Gastroesophageal sphincter (tissue), 4 donors: ENCODE data around the gene PLEKHG5. TPM values are rescaled to one million over a fixed set of nuclear protein-coding genes. Genes with fewer than 3 reads are reported as not detected.

Experiments used
- ATAC-seq: fragments of 150-250 bp; one replicate; pipeline ENCODE4 v1.9.1; 2016; ENCODE audit warnings: mild to moderate bottlenecking, moderate library complexity
- H3K27ac ChIP-seq, 4 donors: fragments of 200-600 bp; sonication (generic) in 3 of 4; 1 replicate in 3 of 4; 2 replicates in 1 of 4; pipeline ENCODE4 v1.5.1; 2016 to 2019
- H3K27me3 ChIP-seq: fragments of 200-600 bp; sonication (generic); one replicate; pipeline ENCODE4 v1.5.1; 2019
- H3K36me3 ChIP-seq, 2 donors: fragments of 200-600 bp; sonication (generic); one replicate each; pipeline ENCODE4 v1.5.1; 2019; ENCODE audit warnings: control low read depth in 1 of 2
- H3K4me1 ChIP-seq, 3 donors: fragments of 200-600 bp; sonication (generic); 1 replicate in 2 of 3; 2 replicates in 1 of 3; pipeline ENCODE4 v1.5.1; 2016 to 2019; ENCODE audit warnings: control low read depth in 2 of 3
- H3K4me3 ChIP-seq, 2 donors: fragments of 200-600 bp; sonication (generic); one replicate each; pipeline ENCODE4 v1.5.1; 2019; ENCODE audit warnings: mild to moderate bottlenecking in 1 of 2, moderate library complexity in 1 of 2
- H3K9me3 ChIP-seq, 3 donors: fragments of 200-600 bp; sonication (generic); one replicate each; pipeline ENCODE4 v1.5.1; 2017 to 2019; ENCODE audit warnings: control low read depth in 2 of 3
- CTCF ChIP-seq, 4 experiments: fragments of 200-600 bp in 2 of 4; fragments of 450-650 bp in 2 of 4; sonication (generic) in 1 of 4; IDR thresholded peaks; one replicate each; pipeline ENCODE4 v1.5.1; 2017 to 2019; ENCODE audit warnings: antibody characterized with exemption in 4 of 4, mild to moderate bottlenecking in 2 of 4, moderate library complexity in 2 of 4
- EP300 ChIP-seq: sonication (generic); formaldehyde crosslinking; IDR thresholded peaks from one replicate; pipeline ENCODE4 v1.6.1; 2017; ENCODE audit warnings: antibody characterized with exemption, mild to moderate bottlenecking
- POLR2A ChIP-seq, 2 donors: fragments of 450-650 bp; IDR thresholded peaks; one replicate each; pipeline ENCODE4 v1.6.1; 2017; ENCODE audit warnings: antibody characterized with exemption in 2 of 2, mild to moderate bottlenecking in 2 of 2, moderate library complexity in 1 of 2
- POLR2AphosphoS5 ChIP-seq: sonication (generic); formaldehyde crosslinking; IDR thresholded peaks from one replicate; pipeline ENCODE4 v1.6.1; 2017; ENCODE audit warnings: antibody characterized with exemption
- WGBS, 2 donors: methylation state at CpG; one replicate each; pipeline ENCODE4 v1.1.5; 2018; ENCODE audit warnings: low coverage in 1 of 2; 5-methylcytosine and 5-hydroxymethylcytosine counted together
- total RNA-seq, 4 donors: library from RNA; depleted of rRNA; stranded (reverse); fragments of >200 nt; gene quantifications; one replicate each; pipeline ENCODE4 v1.1.0, GENCODE V29; 2016

Gene PLEKHG5
- total RNA-seq, 4 donors from 2014 or later = 8.6 to 14.0 (median 11.4) TPM

GRCh38 chr1:6462412-6463119 lies 28.9 kb downstream of the PLEKHG5 start:
- ATAC-seq = no peak
- Histone ChIP-seq H3K27me3 (peaks cover 92% of the 10 kb centered on the region), H3K4me3 (no peak overlapping the region), H3K4me1 (peaks cover 0 to 11% (median 0%) of the 10 kb centered on the region in 3 donors), H3K9me3 (no peaks in the 10 kb centered on the region), H3K36me3 (peaks cover 0 to 29% of the 10 kb centered on the region in 2 donors), H3K27ac (no peak overlapping the region)
- TF ChIP-seq POLR2AphosphoS5 (no peak), CTCF (IDR thresholded peaks at IDR 0.05) (no peak), EP300 (no peak), POLR2A (IDR thresholded peaks at IDR 0.05) (no peak)
- 65 to 100% methylated on average over 1 to 3 of the region's 13 CpGs for WGBS, 2 donors

- no peak overlapping the region for H3K4me3 ChIP-seq
- ATAC-seq = no peak
- TF ChIP-seq POLR2AphosphoS5 (no peak), POLR2A (IDR thresholded peaks at IDR 0.05) (no peak), CTCF (IDR thresholded peaks at IDR 0.05) (no peak), EP300 (no peak)
- 100% methylated on average over 2 of the region's 48 CpGs; no CpG with 5 or more reads in 1 of the 2 donors for WGBS, 2 donors
- H3K9me3 ChIP-seq = no peaks in the 10 kb centered on the region
- peaks cover 0 to 11% (median 0%) of the 10 kb centered on the region in 3 donors for H3K4me1 ChIP-seq
- H3K36me3 ChIP-seq = peaks cover 0 to 21% of the 10 kb centered on the region in 2 donors
- H3K27ac ChIP-seq = no peak overlapping the region
- peaks cover 92% of the 10 kb centered on the region for H3K27me3 ChIP-seq
These were observed 29.7 kb downstream of the PLEKHG5 start for GRCh38 chr1:6461538-6462411.

- Histone ChIP-seq H3K27ac (no peak overlapping the region), H3K4me3 (peak overlapping the region in 1 of 2 donors; percentile 38), H3K36me3 (peaks cover 0 to 21% of the 10 kb centered on the region in 2 donors), H3K4me1 (peaks cover 0 to 11% (median 0%) of the 10 kb centered on the region in 3 donors), H3K9me3 (no peaks in the 10 kb centered on the region), H3K27me3 (peaks cover 92% of the 10 kb centered on the region)
- TF ChIP-seq EP300 (no peak), POLR2AphosphoS5 (no peak), POLR2A (IDR thresholded peaks at IDR 0.05) (no peak), CTCF (IDR thresholded peaks at IDR 0.05) (no peak)
- WGBS, 2 donors = 79% methylated on average over 21 of the region's 40 CpGs; no CpG with 5 or more reads in 1 of the 2 donors
- ATAC-seq = no peak
These were observed 30.4 kb downstream of the PLEKHG5 start for GRCh38 chr1:6461051-6461530.

DNA sequence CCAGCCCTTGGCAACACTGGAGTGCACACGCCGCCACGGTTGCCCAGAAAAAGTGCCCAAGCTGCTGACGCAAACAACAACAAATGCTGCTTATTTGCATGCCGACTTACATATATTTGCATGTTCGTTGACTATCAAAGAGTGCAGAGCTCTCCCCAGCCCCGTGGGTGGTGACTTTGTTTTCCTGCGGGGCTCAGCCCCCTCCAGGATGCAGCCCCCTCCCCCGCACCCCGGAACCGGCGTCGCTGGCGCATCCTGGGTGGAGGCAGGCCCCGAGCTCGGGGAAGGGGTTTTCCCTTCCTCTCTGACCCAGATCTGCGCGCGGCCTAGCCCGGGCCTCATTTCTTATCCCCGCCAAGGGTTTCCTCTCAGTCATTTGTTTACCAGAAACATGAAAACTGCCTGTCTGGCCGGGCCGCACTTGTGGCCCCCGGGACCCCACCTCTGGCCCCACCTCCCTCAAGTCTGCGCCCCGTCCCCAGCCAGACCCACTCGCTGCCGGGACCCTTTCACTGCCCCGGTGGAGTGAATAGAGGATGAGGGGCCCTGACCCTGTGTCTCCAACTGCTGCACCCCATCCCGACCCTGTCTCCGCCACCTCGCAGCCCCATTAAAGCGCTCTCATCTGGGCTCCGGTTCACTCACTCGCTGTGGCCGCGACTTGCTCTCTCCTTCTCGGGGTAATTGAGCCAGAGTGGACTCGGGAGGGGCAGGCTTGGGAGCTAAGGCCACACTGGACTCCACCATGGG lies 31.0 kb downstream of the PLEKHG5 start:
- 0 to 34% methylated on average over 1 to 28 of the region's 39 CpGs for WGBS, 2 donors
- ATAC-seq = no peak
- Histone ChIP-seq H3K4me1 (peaks cover 0 to 13% (median 0%) of the 10 kb centered on the region in 3 donors), H3K9me3 (no peaks in the 10 kb centered on the region), H3K4me3 (peak overlapping the region in 1 of 2 donors; percentile 38), H3K27me3 (peaks cover 92% of the 10 kb centered on the region), H3K27ac (no peak overlapping the region), H3K36me3 (peaks cover 0 to 21% of the 10 kb centered on the region in 2 donors)
- no peak for TF ChIP-seq POLR2AphosphoS5
- TF ChIP-seq CTCF (IDR thresholded peaks at IDR 0.05) = no peak
- no peak for TF ChIP-seq EP300
- no peak for TF ChIP-seq POLR2A (IDR thresholded peaks at IDR 0.05)
